ENCODE results near the gene HAPSTR1. TPM values are rescaled to one million over a fixed set of nuclear protein-coding genes. Genes with fewer than 3 reads are reported as not detected.

Gene HAPSTR1
- total and polyA plus RNA-seq, 2 of the 13 experiments (the other 11 are each of a cell fraction or from before 2014, with no cell fraction given): 25.2 to 83.2 TPM

GRCh38 chr16:9049241-9049640 lies 42.2 kb upstream of the HAPSTR1 start:
- Histone ChIP-seq H3K4me3 (replicated peaks in 1 of 3; ENCODE audit: insufficient read depth in 1 of 3, low read depth in 2 of 3, low read length in 3 of 3) (no peak overlapping the region), H3K27ac (ENCODE audit: extremely low read length, insufficient read depth, low read length) (no peak overlapping the region), H3K9me3 (ENCODE audit: low read length) (no peaks in the 10 kb centered on the region), H3K4me1 (ENCODE audit: insufficient read depth, low read length) (peaks cover 43% of the 10 kb centered on the region), H2AFZ (ENCODE audit: low read length) (no peak overlapping the region), H3K27me3 (ENCODE audit: control insufficient read depth in 1 of 2, insufficient read depth in 2 of 2, low read length in 2 of 2) (peaks cover 0 to 1% of the 10 kb centered on the region in 2 experiments; a peak in 1 of 5 replicates), H3K9ac (ENCODE audit: insufficient read depth, low read depth, low read length) (no peak overlapping the region), H3K4me2 (ENCODE audit: low read depth, low read length) (no peak overlapping the region), H3K79me2 (ENCODE audit: insufficient read depth, low read length) (no peaks in the 10 kb centered on the region), H3K36me3 (replicated peaks in 1 of 2; ENCODE audit: control insufficient read depth in 1 of 2, insufficient read depth in 2 of 2, low read length in 2 of 2) (no peaks in the 10 kb centered on the region), H4K20me1 (ENCODE audit: insufficient read depth, low read length) (no peaks in the 10 kb centered on the region)
- FAIRE-seq (no peak), DNase-seq (ENCODE audit: low spot score) (no peak), ATAC-seq (no peak)
- intact Hi-C loops (cut with micrococcal nuclease; ENCODE audit: unreplicated experiment) (loop anchor here (5.0 kb wide), 1 partner anchor 43 kb away; the partner anchor contains the start of gene HAPSTR1), in situ Hi-C loops (cut with HindIII; ENCODE audit: extremely low pct_ligation_motif_present, low pct_unique_long_range_greater_than_20kb) (no loop called here)
- TF ChIP-seq, protein P1, sequence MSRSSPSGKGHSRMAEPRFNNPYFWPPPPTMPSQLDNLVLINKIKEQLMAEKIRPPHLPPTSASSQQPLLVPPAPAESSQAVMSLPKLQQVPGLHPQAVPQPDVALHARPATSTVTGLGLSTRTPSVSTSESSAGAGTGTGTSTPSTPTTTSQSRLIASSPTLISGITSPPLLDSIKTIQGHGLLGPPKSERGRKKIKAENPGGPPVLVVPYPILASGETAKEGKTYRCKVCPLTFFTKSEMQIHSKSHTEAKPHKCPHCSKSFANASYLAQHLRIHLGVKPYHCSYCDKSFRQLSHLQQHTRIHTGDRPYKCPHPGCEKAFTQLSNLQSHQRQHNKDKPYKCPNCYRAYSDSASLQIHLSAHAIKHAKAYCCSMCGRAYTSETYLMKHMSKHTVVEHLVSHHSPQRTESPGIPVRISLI (CRISPR knock-in tag; IDR thresholded peaks at IDR 0.05; ENCODE audit: borderline replicate concordance): no peak
- TF ChIP-seq SALL1 (CRISPR knock-in tag; IDR thresholded peaks at IDR 0.05): no peak
- no peak for TF ChIP-seq TBX3 (IDR thresholded peaks at IDR 0.05; ENCODE audit: borderline replicate concordance)
- no peak for TF ChIP-seq TEAD2 (CRISPR knock-in tag; IDR thresholded peaks at IDR 0.05)
- no peak for TF ChIP-seq KLF16 (CRISPR knock-in tag; IDR thresholded peaks at IDR 0.05)
- no peak for TF ChIP-seq NFIB (CRISPR knock-in tag; IDR thresholded peaks at IDR 0.05; ENCODE audit: borderline replicate concordance)
- no peak for TF ChIP-seq NONO (IDR thresholded peaks at IDR 0.05)
- no peak for TF ChIP-seq NONO (CRISPR knock-in tag; conservative IDR thresholded peaks at IDR 0.05)
- TF ChIP-seq MAFK (conservative IDR thresholded peaks at IDR 0.05 in 1 of 2, IDR thresholded peaks at IDR 0.05 in 1 of 2; ENCODE audit: low read length in 2 of 2): no peak
- ChIA-PET CTCF (ENCODE audit: low intra/inter-chr PET ratio, low total read pairs) (no interaction called here), POLR2A (interaction anchor here (1.5 kb wide), 1 partner anchor 42 kb away, joined by 9 read pairs; the partner anchor contains the start of gene HAPSTR1)
- no TSS peak for BruUV-seq (replicated peaks)
- WGBS (ENCODE audit: low lambda C conversion rate): 15% methylated on average over 7 of the region's 7 CpGs
